ENCODE results near the gene SLC25A29. TPM values are rescaled to one million over a fixed set of nuclear protein-coding genes. Genes with fewer than 3 reads are reported as not detected.
A peak's percentile ranks its signal among the peaks of the same experiment; 100 is the strongest.

Gene SLC25A29
- total and polyA plus RNA-seq, 2 of the 13 experiments (the other 11 are each of a cell fraction or from before 2014, with no cell fraction given) = 12.2 to 17.2 TPM

- no peak for TF ChIP-seq ZNF326 (CRISPR knock-in tag; IDR thresholded peaks at IDR 0.05; ENCODE audit: borderline replicate concordance)
- TF ChIP-seq POLR2G (IDR thresholded peaks at IDR 0.05; ENCODE audit: low read depth, low read length) = peak; percentile 85
- 0 out of 2 replicates have a peak, but pooled peaks have one; percentile 78 for TF ChIP-seq ZFAT (CRISPR knock-in tag; conservative IDR thresholded peaks at IDR 0.05)
- TF ChIP-seq ZBTB37 (CRISPR knock-in tag; IDR thresholded peaks at IDR 0.05) = no peak
- TF ChIP-seq SP4 (CRISPR knock-in tag; IDR thresholded peaks at IDR 0.05) = peak; percentile 73
- TF ChIP-seq LBX2 (CRISPR knock-in tag; IDR thresholded peaks at IDR 0.05; ENCODE audit: borderline replicate concordance) = no peak
- no peak for TF ChIP-seq TBX3 (IDR thresholded peaks at IDR 0.05; ENCODE audit: borderline replicate concordance)
- no peak for TF ChIP-seq SNAPC2 (CRISPR knock-in tag; IDR thresholded peaks at IDR 0.05)
- 0 out of 2 replicates have a peak, but pooled peaks have one; percentile 35 for TF ChIP-seq BRD4 (CRISPR knock-in tag; IDR thresholded peaks at IDR 0.05)
- no peak; the same call in 1 of the 2 replicates for TF ChIP-seq ZNF224 (CRISPR knock-in tag; IDR thresholded peaks at IDR 0.05)
- TF ChIP-seq GZF1 (CRISPR knock-in tag; IDR thresholded peaks at IDR 0.05) = peak; percentile 52; the same call in 1 of the 2 replicates
- TF ChIP-seq FOXK2 (IDR thresholded peaks at IDR 0.05) = no peak
- peak; percentile 84 for TF ChIP-seq TEAD3 (CRISPR knock-in tag; optimal IDR thresholded peaks at IDR 0.05; ENCODE audit: borderline replicate concordance)
- no peak for TF ChIP-seq ZBTB40 (IDR thresholded peaks at IDR 0.05)
- TF ChIP-seq ZBTB40 (CRISPR knock-in tag; IDR thresholded peaks at IDR 0.05) = peak; percentile 49; the same call in 1 of the 2 replicates
- TF ChIP-seq ZFX (CRISPR knock-in tag; IDR thresholded peaks at IDR 0.05; ENCODE audit: low read depth) = peak; percentile 86
- TF ChIP-seq ARNT (IDR thresholded peaks at IDR 0.05) = no peak
- 0 out of 2 replicates have a peak, but pooled peaks have one; percentile 52 for TF ChIP-seq ZNF180 (CRISPR knock-in tag; IDR thresholded peaks at IDR 0.05; ENCODE audit: borderline replicate concordance, low read depth)
- 0 out of 2 replicates have a peak, but pooled peaks have one; percentile 4 for TF ChIP-seq ZNF292 (CRISPR knock-in tag; IDR thresholded peaks at IDR 0.05; ENCODE audit: borderline replicate concordance, low read depth)
Measured at GRCh38 chr14:100285021-100285912, 21.0 kb downstream of the SLC25A29 start (continued).
